SK-N-SH treated with all-trans-retinoic acid at 6 μM for 48 hours (cell line): Measurements from ENCODE around the gene ANP32A.

Source experiments
- ATAC-seq: fragments of 200-7000 bp; cut with Tn5 transposase; 3 replicates; pipeline ENCODE4 v1.9.1; 2020; ENCODE audit warnings: mild to moderate bottlenecking, moderate library complexity
- ARNTL ChIP-seq: fragments of 450-650 bp; formaldehyde crosslinking; IDR thresholded peaks from 2 replicates; pipeline ENCODE4 v1.5.0; 2020; ENCODE audit warnings: low read depth, mild to moderate bottlenecking, moderate library complexity, borderline replicate concordance
- BACH2 ChIP-seq: fragments of 250-450 bp; sonication (Bioruptor Pico); IDR thresholded peaks from 2 replicates; pipeline ENCODE4 v1.9.0; 2021; ENCODE audit warnings: mild to moderate bottlenecking, borderline replicate concordance
- CREB5 ChIP-seq: fragments of 250-450 bp; sonication (Bioruptor Pico); IDR thresholded peaks from 2 replicates; pipeline ENCODE4 v1.5.1; 2020; ENCODE audit warnings: low read depth, mild to moderate bottlenecking, moderate library complexity
- CSDC2 ChIP-seq: fragments of 250-450 bp; sonication (Bioruptor Pico); IDR thresholded peaks from 2 replicates; pipeline ENCODE4 v1.5.0; 2020; ENCODE audit warnings: mild to moderate bottlenecking, moderate library complexity
- CSRNP3 ChIP-seq: fragments of 250-450 bp; sonication (Bioruptor Pico); IDR thresholded peaks from 2 replicates; pipeline ENCODE4 v1.5.1; 2021; ENCODE audit warnings: mild to moderate bottlenecking, moderate library complexity
- ESRRG ChIP-seq: fragments of 250-450 bp; sonication (Bioruptor Pico); IDR thresholded peaks from 2 replicates; pipeline ENCODE4 v1.6.1; 2021; ENCODE audit warnings: mild to moderate bottlenecking
- GLIS3 ChIP-seq: fragments of 250-450 bp; sonication (Bioruptor Pico); IDR thresholded peaks from 2 replicates; pipeline ENCODE4 v1.5.0; 2020; ENCODE audit warnings: mild to moderate bottlenecking, moderate library complexity
- ISL1 ChIP-seq: fragments of 250-450 bp; sonication (Bioruptor Pico); IDR thresholded peaks from 2 replicates; pipeline ENCODE4 v2.1.2; 2022; ENCODE audit warnings: mild to moderate bottlenecking, moderate library complexity
- OSR1 ChIP-seq: fragments of 250-450 bp; sonication (Bioruptor Pico); IDR thresholded peaks from 2 replicates; pipeline ENCODE4 v1.8.0; 2022; ENCODE audit warnings: moderate library complexity, mild to moderate bottlenecking, inconsistent platforms
- POU6F1 ChIP-seq: fragments of 250-450 bp; sonication (Bioruptor Pico); IDR thresholded peaks from 2 replicates; pipeline ENCODE4 v1.8.0; 2021; ENCODE audit warnings: low read depth, mild to moderate bottlenecking, moderate library complexity, borderline replicate concordance
- PPARA ChIP-seq: fragments of 250-450 bp; sonication (Bioruptor Pico); IDR thresholded peaks from 2 replicates; pipeline ENCODE4 v1.5.0; 2020; ENCODE audit warnings: mild to moderate bottlenecking, borderline replicate concordance
- RARB ChIP-seq: fragments of 250-450 bp; sonication (Bioruptor Pico); IDR thresholded peaks from 2 replicates; pipeline ENCODE4 v1.8.0; 2021; ENCODE audit warnings: mild to moderate bottlenecking, moderate library complexity
- SNAI2 ChIP-seq: fragments of 250-450 bp; sonication (Bioruptor Pico); IDR thresholded peaks from 2 replicates; pipeline ENCODE4 v1.5.0; 2020; ENCODE audit warnings: mild to moderate bottlenecking, moderate library complexity
- TCF4 ChIP-seq: fragments of 250-450 bp; sonication (Bioruptor Pico); IDR thresholded peaks from 2 replicates; pipeline ENCODE4 v1.8.0; 2021; ENCODE audit warnings: mild to moderate bottlenecking, moderate library complexity, borderline replicate concordance
- TOX ChIP-seq: fragments of 250-450 bp; sonication (Bioruptor Pico); IDR thresholded peaks from 2 replicates; pipeline ENCODE4 v1.8.0; 2021; ENCODE audit warnings: mild to moderate bottlenecking, moderate library complexity, borderline replicate concordance
- ZC3H10 ChIP-seq: fragments of 250-450 bp; sonication (Bioruptor Pico); IDR thresholded peaks from 2 replicates; pipeline ENCODE4 v1.5.1; 2021; ENCODE audit warnings: mild to moderate bottlenecking, moderate library complexity
- ZFP3 ChIP-seq: fragments of 250-450 bp; sonication (Bioruptor Pico); IDR thresholded peaks from 2 replicates; pipeline ENCODE4 v1.5.0; 2020; ENCODE audit warnings: mild to moderate bottlenecking, moderate library complexity
- ZFP30 ChIP-seq: fragments of 450-650 bp; formaldehyde crosslinking; IDR thresholded peaks from 2 replicates; pipeline ENCODE4 v1.5.0; 2022; ENCODE audit warnings: mild to moderate bottlenecking, moderate library complexity
- ZNF565 ChIP-seq: fragments of 450-650 bp; formaldehyde crosslinking; conservative IDR thresholded peaks from 2 replicates; pipeline ENCODE4 v1.5.0; 2020; ENCODE audit warnings: low read depth, mild to moderate bottlenecking, moderate library complexity
- ZNF70 ChIP-seq: fragments of 450-650 bp; formaldehyde crosslinking; IDR thresholded peaks from 2 replicates; pipeline ENCODE4 v1.5.0; 2020; ENCODE audit warnings: mild to moderate bottlenecking, moderate library complexity
- ZNF8 ChIP-seq: fragments of 450-650 bp; formaldehyde crosslinking; IDR thresholded peaks from 2 replicates; pipeline ENCODE4 v1.5.0; 2020; ENCODE audit warnings: mild to moderate bottlenecking, moderate library complexity
- TF ChIP-seq, protein P1 (sequence below): fragments of 250-450 bp; sonication (Bioruptor Pico); IDR thresholded peaks from 2 replicates; pipeline ENCODE4 v1.8.0; 2020; ENCODE audit warnings: mild to moderate bottlenecking, moderate library complexity, borderline replicate concordance

The ANP32A gene

GRCh38 chr15:68781217-68781616, 39.5 kb downstream of the ANP32A start:
- TF ChIP-seq CSDC2 (CRISPR knock-in tag) (no peak), TOX (CRISPR knock-in tag) (no peak), ZNF565 (no peak), OSR1 (CRISPR knock-in tag) (no peak), BACH2 (no peak), ZNF8 (CRISPR knock-in tag) (no peak), ZFP3 (CRISPR knock-in tag) (no peak), SNAI2 (no peak), ISL1 (CRISPR knock-in tag) (no peak), ESRRG (CRISPR knock-in tag) (no peak), POU6F1 (CRISPR knock-in tag) (no peak), ZFP30 (CRISPR knock-in tag) (no peak), PPARA (CRISPR knock-in tag) (no peak), RARB (CRISPR knock-in tag) (no peak), CSRNP3 (CRISPR knock-in tag) (no peak), ZNF70 (no peak), TCF4 (no peak)
- TF ChIP-seq, protein P1, sequence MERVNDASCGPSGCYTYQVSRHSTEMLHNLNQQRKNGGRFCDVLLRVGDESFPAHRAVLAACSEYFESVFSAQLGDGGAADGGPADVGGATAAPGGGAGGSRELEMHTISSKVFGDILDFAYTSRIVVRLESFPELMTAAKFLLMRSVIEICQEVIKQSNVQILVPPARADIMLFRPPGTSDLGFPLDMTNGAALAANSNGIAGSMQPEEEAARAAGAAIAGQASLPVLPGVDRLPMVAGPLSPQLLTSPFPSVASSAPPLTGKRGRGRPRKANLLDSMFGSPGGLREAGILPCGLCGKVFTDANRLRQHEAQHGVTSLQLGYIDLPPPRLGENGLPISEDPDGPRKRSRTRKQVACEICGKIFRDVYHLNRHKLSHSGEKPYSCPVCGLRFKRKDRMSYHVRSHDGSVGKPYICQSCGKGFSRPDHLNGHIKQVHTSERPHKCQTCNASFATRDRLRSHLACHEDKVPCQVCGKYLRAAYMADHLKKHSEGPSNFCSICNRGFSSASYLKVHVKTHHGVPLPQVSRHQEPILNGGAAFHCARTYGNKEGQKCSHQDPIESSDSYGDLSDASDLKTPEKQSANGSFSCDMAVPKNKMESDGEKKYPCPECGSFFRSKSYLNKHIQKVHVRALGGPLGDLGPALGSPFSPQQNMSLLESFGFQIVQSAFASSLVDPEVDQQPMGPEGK (CRISPR knock-in tag): no peak
- ATAC-seq: no peak

GRCh38 chr15:68778876-68779275, 41.8 kb downstream of the ANP32A start:
- TF ChIP-seq ZFP30 (CRISPR knock-in tag) (no peak), ZC3H10 (CRISPR knock-in tag) (no peak), RARB (CRISPR knock-in tag) (no peak), SNAI2 (no peak), ARNTL (CRISPR knock-in tag) (no peak), TOX (CRISPR knock-in tag) (no peak), ESRRG (CRISPR knock-in tag) (no peak), CSDC2 (CRISPR knock-in tag) (no peak), GLIS3 (no peak), BACH2 (no peak), ZNF8 (CRISPR knock-in tag) (no peak), CREB5 (no peak), ISL1 (CRISPR knock-in tag) (no peak)
- no peak for ATAC-seq

- TF ChIP-seq CSRNP3 (CRISPR knock-in tag) (no peak), ZFP3 (CRISPR knock-in tag) (no peak), CREB5 (no peak), CSDC2 (CRISPR knock-in tag) (no peak), TOX (CRISPR knock-in tag) (no peak), ZNF565 (no peak), RARB (CRISPR knock-in tag) (no peak), PPARA (CRISPR knock-in tag) (no peak)
- TF ChIP-seq, protein P1 (CRISPR knock-in tag): no peak
- ATAC-seq: 0 out of 3 replicates have a peak, but pooled peaks have one; percentile 16
Measured at GRCh38 chr15:68776477-68777270, 44.0 kb downstream of the ANP32A start.
